CD4-positive, alpha-beta memory T cell (primary cell): ENCODE results near the gene EFNA3. TPM values are rescaled to one million over a fixed set of nuclear protein-coding genes. Genes with fewer than 3 reads are reported as not detected.
"Not testable (repeated sequence)": the region's sequence is repeated elsewhere in the genome, so short reads cannot be mapped to it uniquely, and the experiment has no call there.

Experiments used
- CTCF ChIA-PET: fragments of 350-600 bp; sonication (Branson Sonifier 250); formaldehyde crosslinking; loops from one replicate; lab custom pipeline; 2021; ENCODE audit warnings: inconsistent platforms; ENCODE audit not compliant: partially characterized antibody; lab: Charles Lee
- POLR2A ChIA-PET: fragments of 350-600 bp; sonication (Branson Sonifier 250); formaldehyde crosslinking; loops from one replicate; lab custom pipeline; 2021; ENCODE audit not compliant: partially characterized antibody; lab: Charles Lee
- DNase-seq, 5 donors: peaks; one replicate each; pipeline versions ENCODE4 v3.0.0 to v3.0.0-alpha.2; 2020 to 2022; ENCODE audit warnings: mixed read lengths in 1 of 5
- H3K27ac ChIP-seq: one replicate; pipeline ENCODE4 v1.7.0; 2013; ENCODE audit warnings: low read depth, low read length
- H3K27me3 ChIP-seq: 2 replicates; pipeline ENCODE4 v1.7.0; 2013; ENCODE audit warnings: mild to moderate bottlenecking, low read length, moderate library complexity; ENCODE audit not compliant: insufficient read depth
- H3K36me3 ChIP-seq: 2 replicates; pipeline ENCODE4 v1.7.0; 2013; ENCODE audit warnings: mild to moderate bottlenecking, low read length, moderate library complexity; ENCODE audit not compliant: insufficient read depth
- H3K4me1 ChIP-seq: 2 replicates; pipeline ENCODE4 v1.7.0; 2013; ENCODE audit warnings: mild to moderate bottlenecking, low read length, moderate library complexity; ENCODE audit not compliant: insufficient read depth
- H3K4me3 ChIP-seq, 2 donors: one replicate each; pipeline ENCODE4 v1.7.0; 2013; ENCODE audit warnings: low read length in 2 of 2, mild to moderate bottlenecking in 1 of 2
- H3K9me3 ChIP-seq, 2 donors: one replicate each; pipeline ENCODE4 v1.7.0; 2013; ENCODE audit warnings: low read length in 2 of 2, control low read depth in 1 of 2; ENCODE audit not compliant: control insufficient read depth in 1 of 2
- H3K27ac Mint-ChIP-seq, 7 donors: one replicate each; pipeline ENCODE4 v1.8.0; 2020 to 2021; ENCODE audit warnings: mixed read lengths in 7 of 7, mild to moderate bottlenecking in 6 of 7, inconsistent platforms in 3 of 7, moderate library complexity in 3 of 7
- H3K27me3 Mint-ChIP-seq, 2 donors: one replicate each; pipeline ENCODE4 v1.8.0; 2020 to 2021; ENCODE audit warnings: mixed read lengths in 2 of 2
- H3K36me3 Mint-ChIP-seq, 2 donors: one replicate each; pipeline ENCODE4 v1.8.0; 2020 to 2021; ENCODE audit warnings: mixed read lengths in 2 of 2, inconsistent platforms in 1 of 2, mild to moderate bottlenecking in 1 of 2
- H3K4me1 Mint-ChIP-seq, 4 donors: one replicate each; pipeline ENCODE4 v1.8.0; 2020 to 2021; ENCODE audit warnings: mixed read lengths in 4 of 4, mild to moderate bottlenecking in 1 of 4
- H3K4me3 Mint-ChIP-seq, 8 donors: one replicate each; pipeline ENCODE4 v1.8.0; 2020 to 2021; ENCODE audit warnings: mixed read lengths in 8 of 8, mild to moderate bottlenecking in 7 of 8, moderate library complexity in 6 of 8, inconsistent platforms in 3 of 8
- H3K9me3 Mint-ChIP-seq, 8 donors: one replicate each; pipeline ENCODE4 v1.8.0; 2020 to 2021; ENCODE audit warnings: mixed read lengths in 8 of 8, mild to moderate bottlenecking in 5 of 8, inconsistent platforms in 3 of 8, moderate library complexity in 1 of 8
- intact Hi-C: fragments of 100-400 bp; cut with micrococcal nuclease; formaldehyde crosslinking; loops from one replicate; pipeline ENCODE4 v1.15.1; 2023
- polyA plus RNA-seq, 2 donors: library from polyadenylated mRNA; unstranded; fragments of 300-500 nt; fragmentation: Illumina TruSeq; gene quantifications; one replicate each; pipeline ENCODE4 v1.2.3, GENCODE V29; 2021
- total RNA-seq, 2 experiments: library from RNA; stranded (reverse); gene quantifications; one replicate each; pipeline ENCODE4 v1.2.3, GENCODE V29; 2021

EFNA3 gene
- total and polyA plus RNA-seq, 4 experiments from 2014 or later: 0.34 to 4.3 (median 1.7) TPM

DNA sequence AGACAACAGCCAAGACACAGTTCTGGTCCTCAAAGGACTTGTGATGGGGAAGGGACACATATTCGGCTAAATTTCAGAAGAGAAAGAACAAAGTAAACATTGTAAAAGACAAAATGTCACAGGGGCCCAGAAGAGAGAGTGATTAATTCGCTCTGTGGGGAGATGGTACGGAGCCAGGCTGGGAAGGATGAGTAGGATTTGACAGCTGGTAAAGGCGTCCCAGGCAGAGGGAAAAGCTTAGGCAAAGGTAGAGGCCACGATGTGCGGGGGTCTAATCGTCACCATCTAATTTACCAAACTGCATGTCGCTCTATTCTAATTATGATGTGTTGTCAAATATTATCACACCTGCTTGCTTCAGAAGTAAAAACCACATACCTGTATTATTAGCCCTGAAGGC lies 31.7 kb downstream of the EFNA3 start:
- intact Hi-C loops: no loop called here
- Mint-ChIP-seq H3K27me3 (peaks cover 1 to 10% of the 10 kb centered on the region in 2 donors), H3K27ac (peak overlapping the region in 1 of 7 donors; percentile 46), H3K9me3 (peaks cover 0 to 2% (median 0%) of the 10 kb centered on the region in 8 donors), H3K36me3 (no peaks in the 10 kb centered on the region), H3K4me3 (no peak overlapping the region), H3K4me1 (no peaks in the 10 kb centered on the region)
- Histone ChIP-seq H3K4me1 (no peaks in the 10 kb centered on the region), H3K36me3 (no peaks in the 10 kb centered on the region), H3K4me3 (no peak overlapping the region), H3K9me3 (no peaks in the 10 kb centered on the region), H3K27ac (no peak overlapping the region), H3K27me3 (no peaks in the 10 kb centered on the region)
- no peak for DNase-seq
- ChIA-PET CTCF (interaction anchor here (1.1 kb wide), 1 partner anchor 15 kb away, joined by 3 read pairs; no protein-coding TSS in a partner anchor), POLR2A (no interaction called here)

DNA sequence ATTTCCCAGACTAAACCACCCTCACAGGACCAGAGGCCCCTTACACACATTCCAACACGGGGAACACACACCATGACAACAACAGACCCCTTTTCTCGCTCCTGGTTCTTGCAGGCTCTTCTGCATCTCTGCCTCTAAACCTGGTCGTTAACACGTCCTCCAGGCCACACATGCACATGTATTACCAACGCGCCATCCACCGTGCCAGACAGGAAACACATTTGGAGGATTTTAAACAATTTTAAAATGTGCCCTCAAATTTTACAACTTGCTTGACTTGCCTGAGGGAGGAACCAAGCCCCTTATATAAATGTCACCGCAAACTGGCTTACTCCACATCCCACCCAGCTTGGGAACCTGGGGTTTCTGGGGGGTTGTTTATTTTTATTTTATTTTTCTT lies 32.2 kb downstream of the EFNA3 start:
- Mint-ChIP-seq H3K4me3 (no peak overlapping the region), H3K27me3 (peaks cover 1 to 11% of the 10 kb centered on the region in 2 donors), H3K9me3 (peaks cover 0 to 2% (median 0%) of the 10 kb centered on the region in 8 donors), H3K27ac (no peak overlapping the region), H3K36me3 (no peaks in the 10 kb centered on the region), H3K4me1 (no peaks in the 10 kb centered on the region)
- POLR2A ChIA-PET: no interaction called here
- no peaks in the 10 kb centered on the region for H3K36me3 ChIP-seq
- intact Hi-C loops: no loop called here
- DNase-seq: no peak
- CTCF ChIA-PET: interaction anchor here (1.1 kb wide), 1 partner anchor 16 kb away, joined by 3 read pairs; no protein-coding TSS in a partner anchor
- no peak overlapping the region for H3K27ac ChIP-seq
- no peaks in the 10 kb centered on the region for H3K27me3 ChIP-seq
- no peaks in the 10 kb centered on the region for H3K4me1 ChIP-seq
- no peaks in the 10 kb centered on the region for H3K9me3 ChIP-seq
- H3K4me3 ChIP-seq: no peak overlapping the region

DNA sequence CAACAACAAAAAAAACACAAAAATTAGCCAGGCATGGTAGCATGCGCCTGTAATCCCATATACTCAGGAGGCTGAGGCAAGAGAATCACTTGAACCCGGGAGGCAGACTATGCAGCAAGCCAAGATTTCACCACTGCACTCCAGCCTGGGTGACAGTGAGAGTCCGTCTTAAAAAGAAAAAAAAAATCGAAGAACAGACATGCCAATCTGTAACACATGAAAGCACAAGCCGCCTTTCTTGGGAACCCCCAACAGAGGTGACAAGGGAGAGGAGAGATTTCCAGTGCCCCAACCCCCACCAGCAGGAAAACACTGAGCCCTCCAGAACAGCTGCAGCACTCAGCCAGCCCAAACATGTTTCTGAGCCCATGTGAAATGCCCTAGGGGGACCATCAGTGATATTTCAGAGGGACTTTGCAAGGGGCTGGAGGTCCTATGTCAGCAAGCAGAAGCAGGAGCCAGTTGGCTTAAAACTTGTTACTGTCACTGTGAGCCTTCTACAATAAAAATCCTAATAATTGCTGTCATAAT lies 34.9 kb downstream of the EFNA3 start:
- H3K4me1 ChIP-seq: no peaks in the 10 kb centered on the region
- no peak overlapping the region for H3K27ac Mint-ChIP-seq
- DNase-seq: no peak
- POLR2A ChIA-PET: interaction anchor here (0.7 kb wide), 1 partner anchor 15 kb away, joined by 3 read pairs; no protein-coding TSS in a partner anchor
- CTCF ChIA-PET: no interaction called here
- no peaks in the 10 kb centered on the region for H3K27me3 ChIP-seq
- H3K27me3 Mint-ChIP-seq: peaks cover 9 to 15% of the 10 kb centered on the region in 2 donors
- no peak overlapping the region for H3K4me3 Mint-ChIP-seq
- no peaks in the 10 kb centered on the region for H3K9me3 ChIP-seq
- H3K4me3 ChIP-seq: no peak overlapping the region
- no peak overlapping the region for H3K27ac ChIP-seq
- H3K9me3 Mint-ChIP-seq: peaks cover 0 to 2% (median 0%) of the 10 kb centered on the region in 8 donors
- H3K4me1 Mint-ChIP-seq: no peaks in the 10 kb centered on the region
- no peaks in the 10 kb centered on the region for H3K36me3 ChIP-seq
- H3K36me3 Mint-ChIP-seq: no peaks in the 10 kb centered on the region
- intact Hi-C loops: no loop called here

DNA sequence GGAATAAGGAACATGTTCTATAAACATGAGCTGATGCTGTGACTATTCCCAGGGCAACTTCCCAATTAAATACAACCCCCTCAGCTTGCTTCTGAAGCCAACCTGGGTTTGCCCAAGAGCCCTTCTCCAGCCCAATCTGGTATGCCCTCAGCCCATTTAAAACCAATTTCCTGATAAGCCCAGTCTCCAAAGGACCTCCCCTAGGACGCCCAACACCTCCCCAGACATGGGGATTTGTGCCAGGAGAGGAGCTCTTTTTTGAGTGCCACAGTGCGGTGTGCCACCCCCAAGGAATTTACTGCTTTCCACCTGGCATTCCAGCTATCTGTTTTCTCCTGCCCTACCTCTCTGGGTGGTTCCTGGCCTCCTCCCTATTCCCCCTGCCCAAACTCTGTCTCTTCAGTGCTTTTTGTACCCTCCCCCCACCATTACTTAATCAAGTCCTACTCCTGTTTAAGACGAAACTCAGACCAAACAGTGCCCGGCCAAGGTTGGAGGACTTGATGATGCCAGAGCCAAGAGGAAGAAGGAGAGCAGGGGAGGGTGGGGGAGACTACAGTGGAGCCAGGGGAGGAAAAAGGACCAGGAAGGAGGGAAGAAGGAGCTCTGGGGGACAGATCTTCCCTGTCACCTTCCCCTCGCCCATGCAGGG lies 37.6 kb downstream of the EFNA3 start:
- no peak overlapping the region for H3K4me3 ChIP-seq
- Mint-ChIP-seq H3K27ac (peak overlapping the region in 1 of 7 donors; percentile 29), H3K36me3 (no peaks in the 10 kb centered on the region), H3K4me1 (no peaks in the 10 kb centered on the region), H3K9me3 (peaks cover 0 to 2% (median 0%) of the 10 kb centered on the region in 8 donors), H3K27me3 (peaks cover 6 to 9% of the 10 kb centered on the region in 2 donors), H3K4me3 (no peak overlapping the region)
- H3K27me3 ChIP-seq: no peaks in the 10 kb centered on the region
- POLR2A ChIA-PET: no interaction called here
- no peak for DNase-seq
- H3K36me3 ChIP-seq: no peaks in the 10 kb centered on the region
- no peak overlapping the region for H3K27ac ChIP-seq
- intact Hi-C loops: no loop called here
- CTCF ChIA-PET: interaction anchor here (1.1 to 1.2 kb wide), 2 partner anchors 25 to 51 kb away, joined by 4 to 7 read pairs; no protein-coding TSS in a partner anchor
- H3K4me1 ChIP-seq: no peaks in the 10 kb centered on the region
- no peaks in the 10 kb centered on the region for H3K9me3 ChIP-seq

DNA sequence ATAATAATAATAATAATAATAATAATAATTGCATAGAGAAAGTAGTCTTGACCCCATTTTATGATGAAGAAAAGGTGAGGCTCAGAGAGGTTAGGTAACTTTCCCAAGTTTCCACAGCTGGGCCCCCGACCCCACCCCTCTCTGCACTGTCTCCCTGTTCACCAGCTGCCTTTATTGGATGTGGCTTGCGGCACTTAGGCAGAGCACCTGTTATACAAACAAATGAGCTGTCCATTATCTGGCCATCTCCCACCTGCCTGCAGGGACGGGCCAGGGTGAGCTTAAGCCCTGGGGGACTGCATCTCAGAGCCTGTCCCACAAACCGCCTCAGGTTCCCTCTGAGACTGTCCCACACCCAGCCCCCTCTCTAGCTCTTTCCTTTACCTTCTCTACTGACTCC lies 39.0 kb downstream of the EFNA3 start:
- H3K27me3 Mint-ChIP-seq: peaks cover 6 to 9% of the 10 kb centered on the region in 2 donors
- H3K9me3 Mint-ChIP-seq: peaks cover 0 to 2% (median 0%) of the 10 kb centered on the region in 8 donors
- ChIA-PET POLR2A (no interaction called here), CTCF (interaction anchor here (1.7 kb wide), 1 partner anchor 26 kb away, joined by 7 read pairs; no protein-coding TSS in a partner anchor)
- Histone ChIP-seq H3K27me3 (no peaks in the 10 kb centered on the region), H3K4me1 (no peaks in the 10 kb centered on the region), H3K4me3 (no peak overlapping the region), H3K9me3 (no peaks in the 10 kb centered on the region), H3K36me3 (no peaks in the 10 kb centered on the region), H3K27ac (no peak overlapping the region)
- no peak overlapping the region for H3K27ac Mint-ChIP-seq
- intact Hi-C loops: no loop called here
- H3K4me1 Mint-ChIP-seq: no peaks in the 10 kb centered on the region
- H3K4me3 Mint-ChIP-seq: no peak overlapping the region
- no peaks in the 10 kb centered on the region for H3K36me3 Mint-ChIP-seq
- no peak for DNase-seq

DNA sequence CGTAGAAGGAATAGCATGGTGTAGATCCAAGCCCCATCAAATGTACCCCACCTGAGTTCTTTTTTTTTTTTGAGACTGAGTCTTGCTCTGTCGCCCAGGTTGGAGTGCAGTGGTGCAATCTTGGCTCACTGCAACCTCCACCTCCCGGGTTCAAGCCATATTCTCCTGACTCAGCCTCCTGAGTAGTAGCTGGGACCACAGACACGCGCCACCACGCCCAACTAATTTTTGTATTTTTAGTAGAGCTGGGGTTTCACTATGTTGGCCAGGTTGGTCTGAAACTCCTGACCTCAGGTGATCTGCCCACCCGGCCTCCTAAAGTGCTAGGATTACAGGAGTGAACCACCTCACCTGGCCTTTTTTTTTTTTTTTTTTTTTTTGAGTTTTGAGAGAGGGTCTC lies 39.5 kb downstream of the EFNA3 start:
- intact Hi-C loops, H3K27ac Mint-ChIP-seq, POLR2A ChIA-PET, H3K4me1 Mint-ChIP-seq, H3K27me3 ChIP-seq, H3K9me3 ChIP-seq, H3K4me1 ChIP-seq, DNase-seq, H3K9me3 Mint-ChIP-seq, H3K4me3 ChIP-seq, H3K4me3 Mint-ChIP-seq, H3K27ac ChIP-seq, H3K36me3 Mint-ChIP-seq, H3K36me3 ChIP-seq, H3K27me3 Mint-ChIP-seq: not testable (repeated sequence)
- CTCF ChIA-PET: interaction anchor here (1.7 kb wide), 1 partner anchor 27 kb away, joined by 7 read pairs; no protein-coding TSS in a partner anchor

DNA sequence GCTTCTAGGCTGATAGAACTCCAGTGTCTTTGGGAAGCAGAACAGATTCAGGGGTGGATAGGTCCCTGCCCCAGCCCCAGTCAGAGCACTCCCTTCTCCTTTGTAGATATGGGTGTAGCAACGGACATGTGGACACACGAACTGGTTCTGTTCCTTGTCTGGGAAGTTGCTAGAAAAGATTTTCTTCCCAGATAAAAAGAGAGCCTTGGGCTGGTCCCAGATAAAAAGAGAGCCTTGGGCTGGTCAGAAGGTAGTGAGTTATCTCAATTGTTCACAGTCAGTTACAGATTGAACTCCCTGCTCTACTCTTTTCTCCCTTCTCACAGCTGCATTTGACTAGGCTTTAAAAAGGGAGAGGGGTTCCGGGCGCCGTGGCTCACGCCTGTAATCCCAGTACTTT lies 41.6 kb downstream of the EFNA3 start:
- DNase-seq: no peak
- no peak overlapping the region for H3K27ac ChIP-seq
- ChIA-PET CTCF (interaction anchor here (1.8 to 1.9 kb wide), 2 partner anchors 29 to 52 kb away, joined by 8 to 9 read pairs; partner anchors contain the start of gene KRTCAP2), POLR2A (no interaction called here)
- H3K9me3 ChIP-seq: no peaks in the 10 kb centered on the region
- peak overlapping the region in 1 of 7 donors; percentile 74 for H3K27ac Mint-ChIP-seq
- intact Hi-C loops: no loop called here
- H3K4me3 ChIP-seq: no peak overlapping the region
- no peaks in the 10 kb centered on the region for H3K9me3 Mint-ChIP-seq
- H3K27me3 Mint-ChIP-seq: peaks cover 6 to 9% of the 10 kb centered on the region in 2 donors
- no peaks in the 10 kb centered on the region for H3K36me3 ChIP-seq
- H3K4me1 Mint-ChIP-seq: no peaks in the 10 kb centered on the region
- H3K36me3 Mint-ChIP-seq: no peaks in the 10 kb centered on the region
- no peak overlapping the region for H3K4me3 Mint-ChIP-seq
- no peaks in the 10 kb centered on the region for H3K27me3 ChIP-seq
- no peaks in the 10 kb centered on the region for H3K4me1 ChIP-seq
